Endodermal cell (in vitro differentiated cells): ENCODE results near the gene BMP7. TPM values are rescaled to one million over a fixed set of nuclear protein-coding genes. Genes with fewer than 3 reads are reported as not detected.

Experiments used
- DNase-seq: peaks from one replicate; pipeline ENCODE4 v3.0.0-alpha.2; 2017
- H3K27ac ChIP-seq: 2 replicates; pipeline ENCODE4 v1.5.1; 2013; ENCODE audit warnings: mild to moderate bottlenecking, low read depth, low read length, moderate library complexity
- H3K27me3 ChIP-seq: 2 replicates; pipeline ENCODE4 v1.6.1; 2013; ENCODE audit warnings: mild to moderate bottlenecking, low read length, moderate library complexity; ENCODE audit not compliant: insufficient read depth, control insufficient read depth, poor library complexity, severe bottlenecking
- H3K36me3 ChIP-seq: 2 replicates; pipeline ENCODE4 v1.7.0; 2013; ENCODE audit warnings: mild to moderate bottlenecking, low read length, moderate library complexity; ENCODE audit not compliant: control insufficient read depth, insufficient read depth
- H3K4me1 ChIP-seq: one replicate; pipeline ENCODE4 v1.7.0; 2013; ENCODE audit warnings: low read length; ENCODE audit not compliant: control insufficient read depth, insufficient read depth
- H3K4me3 ChIP-seq: 2 replicates; pipeline ENCODE4 v1.5.1; 2013; ENCODE audit warnings: mild to moderate bottlenecking, low read length, moderate library complexity
- H3K9ac ChIP-seq: 2 replicates; pipeline ENCODE4 v1.6.1; 2013; ENCODE audit warnings: mild to moderate bottlenecking, low read length, moderate library complexity; ENCODE audit not compliant: poor library complexity, severe bottlenecking; ENCODE audit errors: extremely low read depth
- H3K9me3 ChIP-seq: 2 replicates; pipeline ENCODE4 v1.6.1; 2013; ENCODE audit warnings: mild to moderate bottlenecking, low read length, moderate library complexity; ENCODE audit not compliant: control insufficient read depth
- H3K27ac Mint-ChIP-seq: 2 replicates; pipeline ENCODE4 v1.8.0; 2020; ENCODE audit warnings: mixed read lengths
- H3K27me3 Mint-ChIP-seq: 2 replicates; pipeline ENCODE4 v1.8.0; 2021; ENCODE audit warnings: mild to moderate bottlenecking, mixed read lengths; ENCODE audit not compliant: insufficient read depth
- H3K36me3 Mint-ChIP-seq: 2 replicates; pipeline ENCODE4 v1.8.0; 2020; ENCODE audit warnings: low read depth, mixed read lengths
- H3K4me1 Mint-ChIP-seq: 2 replicates; pipeline ENCODE4 v1.8.0; 2020; ENCODE audit warnings: mixed read lengths
- H3K4me3 Mint-ChIP-seq: 2 replicates; pipeline ENCODE4 v1.8.0; 2020; ENCODE audit warnings: mild to moderate bottlenecking, moderate library complexity, mixed read lengths
- H3K9me3 Mint-ChIP-seq: 2 replicates; pipeline ENCODE4 v1.8.0; 2020; ENCODE audit warnings: mild to moderate bottlenecking, mixed read lengths
- WGBS, 2 experiments: methylation state at CpG; one replicate each; pipeline versions ENCODE4 v1.1.5 to v1.1.7; 2013; ENCODE audit warnings: missing lambda C conversion rate in 2 of 2, mixed read lengths in 1 of 2; ENCODE audit not compliant: insufficient coverage in 1 of 2, insufficient read length in 1 of 2; 5-methylcytosine and 5-hydroxymethylcytosine counted together
- total RNA-seq, 2 donors: library from RNA; stranded (reverse); fragmentation: NEBNext Ultra II Directional in 1 of 2; extraction: Animal tissue kit (Norgen Biotek cat#: 25700) in 1 of 2; gene quantifications; 2 replicates in 1 of 2; 3 replicates in 1 of 2; pipeline ENCODE4 v1.2.1, GENCODE V29; 2021
- TF ChIP-seq, protein P1 (sequence below): fragments of 200-600 bp; sonication (generic); conservative IDR thresholded peaks from 2 replicates; pipeline ENCODE4 v1.5.0; 2021; ENCODE audit warnings: antibody characterized with exemption, mild to moderate bottlenecking

Gene BMP7
- total RNA-seq, 2 donors from 2014 or later: 45.6 to 49.6 TPM

DNA sequence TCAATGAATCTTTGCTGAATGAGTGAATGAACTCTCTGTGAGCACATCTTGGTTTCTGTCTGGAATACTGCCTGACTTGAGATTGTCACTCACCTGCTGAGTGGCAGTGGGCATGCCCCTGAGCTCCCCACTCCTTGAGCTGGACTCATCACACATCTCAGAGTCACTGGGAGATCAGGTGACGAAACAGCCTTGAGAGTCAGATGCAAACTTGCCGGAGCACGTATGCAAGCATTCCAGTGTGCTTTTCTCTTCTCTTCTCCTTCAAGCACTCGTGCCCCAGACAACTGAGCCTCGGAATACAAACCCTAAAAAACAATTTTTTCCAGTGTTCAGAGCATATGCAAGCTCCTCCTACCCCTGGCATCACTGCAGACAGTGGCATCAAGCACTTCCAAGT, 9.4 kb upstream of the BMP7 start:
- peaks cover 34% of the 10 kb centered on the region for H3K27me3 Mint-ChIP-seq
- no peak overlapping the region for H3K27ac Mint-ChIP-seq
- peaks cover 2% of the 10 kb centered on the region for H3K4me1 Mint-ChIP-seq
- Histone ChIP-seq H3K4me3 (no peak overlapping the region), H3K36me3 (no peaks in the 10 kb centered on the region), H3K9ac (no peak overlapping the region), H3K27me3 (peaks cover 7% of the 10 kb centered on the region), H3K27ac (no peak overlapping the region), H3K9me3 (no peaks in the 10 kb centered on the region), H3K4me1 (no peaks in the 10 kb centered on the region)
- WGBS, 2 experiments: 75 to 79% methylated on average over 4 to 5 of the region's 5 CpGs
- TF ChIP-seq, protein P1, sequence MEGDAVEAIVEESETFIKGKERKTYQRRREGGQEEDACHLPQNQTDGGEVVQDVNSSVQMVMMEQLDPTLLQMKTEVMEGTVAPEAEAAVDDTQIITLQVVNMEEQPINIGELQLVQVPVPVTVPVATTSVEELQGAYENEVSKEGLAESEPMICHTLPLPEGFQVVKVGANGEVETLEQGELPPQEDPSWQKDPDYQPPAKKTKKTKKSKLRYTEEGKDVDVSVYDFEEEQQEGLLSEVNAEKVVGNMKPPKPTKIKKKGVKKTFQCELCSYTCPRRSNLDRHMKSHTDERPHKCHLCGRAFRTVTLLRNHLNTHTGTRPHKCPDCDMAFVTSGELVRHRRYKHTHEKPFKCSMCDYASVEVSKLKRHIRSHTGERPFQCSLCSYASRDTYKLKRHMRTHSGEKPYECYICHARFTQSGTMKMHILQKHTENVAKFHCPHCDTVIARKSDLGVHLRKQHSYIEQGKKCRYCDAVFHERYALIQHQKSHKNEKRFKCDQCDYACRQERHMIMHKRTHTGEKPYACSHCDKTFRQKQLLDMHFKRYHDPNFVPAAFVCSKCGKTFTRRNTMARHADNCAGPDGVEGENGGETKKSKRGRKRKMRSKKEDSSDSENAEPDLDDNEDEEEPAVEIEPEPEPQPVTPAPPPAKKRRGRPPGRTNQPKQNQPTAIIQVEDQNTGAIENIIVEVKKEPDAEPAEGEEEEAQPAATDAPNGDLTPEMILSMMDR: no peak
- no peaks in the 10 kb centered on the region for H3K36me3 Mint-ChIP-seq
- H3K9me3 Mint-ChIP-seq: no peaks in the 10 kb centered on the region
- H3K4me3 Mint-ChIP-seq: no peak overlapping the region
- no peak for DNase-seq

DNA sequence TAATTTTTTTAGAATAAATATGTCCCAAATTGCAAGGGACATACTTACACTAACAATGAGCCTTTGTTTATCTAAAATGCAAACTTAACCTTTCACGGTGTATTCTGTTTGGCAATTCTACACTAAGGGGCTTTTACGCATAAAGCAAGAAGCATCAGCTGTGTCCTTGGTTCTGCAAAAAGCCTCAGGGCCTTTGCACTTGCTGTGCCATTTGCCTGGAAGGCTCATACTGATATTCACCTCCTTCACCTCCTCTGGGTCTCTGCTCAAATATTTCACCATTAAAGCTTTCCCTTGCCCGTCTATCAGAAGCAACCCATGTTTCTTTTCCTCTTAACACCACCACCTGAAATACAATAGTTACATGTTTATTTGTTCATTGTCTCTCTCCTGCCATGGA, 8.9 kb upstream of the BMP7 start:
- no peak overlapping the region for H3K27ac Mint-ChIP-seq
- no peaks in the 10 kb centered on the region for H3K9me3 Mint-ChIP-seq
- Histone ChIP-seq H3K27me3 (peaks cover 7% of the 10 kb centered on the region), H3K9ac (no peak overlapping the region), H3K27ac (no peak overlapping the region), H3K36me3 (no peaks in the 10 kb centered on the region), H3K4me3 (no peak overlapping the region), H3K9me3 (no peaks in the 10 kb centered on the region), H3K4me1 (no peaks in the 10 kb centered on the region)
- H3K4me1 Mint-ChIP-seq: peaks cover 7% of the 10 kb centered on the region
- TF ChIP-seq, protein P1: no peak
- no peaks in the 10 kb centered on the region for H3K36me3 Mint-ChIP-seq
- DNase-seq: no peak
- H3K27me3 Mint-ChIP-seq: peaks cover 36% of the 10 kb centered on the region
- 89 to 91% methylated on average over 2 to 3 of the region's 3 CpGs for WGBS, 2 experiments
- no peak overlapping the region for H3K4me3 Mint-ChIP-seq

DNA sequence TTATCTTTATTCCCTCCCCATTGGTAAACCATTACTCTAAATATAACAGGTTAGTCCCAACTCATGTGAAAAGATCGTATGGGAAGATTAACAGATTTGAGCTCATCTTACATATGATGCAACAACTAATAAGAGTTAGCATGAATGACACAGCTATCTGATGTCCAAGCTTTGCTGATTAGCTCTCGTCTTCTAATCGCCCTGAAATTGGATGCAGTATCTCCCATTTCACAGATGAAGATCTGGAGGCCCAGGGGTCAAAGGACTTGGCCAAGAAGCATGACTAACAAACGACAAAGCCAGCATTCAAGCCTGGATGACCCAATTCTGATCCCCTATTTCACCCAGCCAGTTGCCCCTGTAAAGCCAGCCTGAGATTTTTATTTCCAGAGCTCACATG, 8.4 kb upstream of the BMP7 start:
- Mint-ChIP-seq H3K36me3 (no peaks in the 10 kb centered on the region), H3K27me3 (peaks cover 40% of the 10 kb centered on the region), H3K27ac (no peak overlapping the region), H3K9me3 (no peaks in the 10 kb centered on the region), H3K4me3 (no peak overlapping the region), H3K4me1 (peaks cover 12% of the 10 kb centered on the region)
- TF ChIP-seq, protein P1: no peak
- no peaks in the 10 kb centered on the region for H3K4me1 ChIP-seq
- no peaks in the 10 kb centered on the region for H3K36me3 ChIP-seq
- H3K9me3 ChIP-seq: no peaks in the 10 kb centered on the region
- H3K4me3 ChIP-seq: no peak overlapping the region
- 91 to 96% methylated on average over 4 of the region's 4 CpGs for WGBS, 2 experiments
- no peak for DNase-seq
- peaks cover 8% of the 10 kb centered on the region for H3K27me3 ChIP-seq
- H3K9ac ChIP-seq: no peak overlapping the region
- no peak overlapping the region for H3K27ac ChIP-seq
